AML-193 (cell line): ENCODE measurements around the gene RBPJL.

Source experiments
- DNase-seq, 2 experiments: peaks; one replicate each; lab custom pipeline; 2025; lab: John Stamatoyannopoulos, UW

RBPJL gene

GRCh38 chr20:45306431-45306982 is at the start of gene RBPJL:
RBPJL (plus strand) TSS chr20:45306840; CDS start chr20:45306923, 83 bp downstream.
- DNase-seq = no peak

GRCh38 chr20:45257161-45257560 is 49.5 kb upstream of the RBPJL start:
- DNase-seq = no peak

GRCh38 chr20:45257711-45258110 is 48.9 kb upstream of the RBPJL start:
- no peak for DNase-seq

- DNase-seq = no peak
Observed at GRCh38 chr20:45258259-45258658, 48.4 kb upstream of the RBPJL start.

GRCh38 chr20:45258664-45259063 is 48.0 kb upstream of the RBPJL start:
- DNase-seq = no peak

GRCh38 chr20:45263556-45264266 is 42.9 kb upstream of the RBPJL start:
- DNase-seq = no peak

- DNase-seq = no peak
Observed at GRCh38 chr20:45266977-45267376, 39.7 kb upstream of the RBPJL start.

- no peak for DNase-seq
Observed at GRCh38 chr20:45268531-45268930, 38.1 kb upstream of the RBPJL start.

- no peak for DNase-seq
Observed at GRCh38 chr20:45269056-45269455, 37.6 kb upstream of the RBPJL start.

- no peak for DNase-seq
Observed at GRCh38 chr20:45269754-45270270, 36.8 kb upstream of the RBPJL start.

GRCh38 chr20:45275338-45275737 is 31.3 kb upstream of the RBPJL start:
- no peak for DNase-seq

- DNase-seq = no peak
Observed at GRCh38 chr20:45279992-45280391, 26.6 kb upstream of the RBPJL start.

- DNase-seq = no peak
Observed at GRCh38 chr20:45282700-45283550, 23.7 kb upstream of the RBPJL start.

GRCh38 chr20:45283551-45284057 is 23.0 kb upstream of the RBPJL start:
- no peak for DNase-seq

GRCh38 chr20:45288376-45288775 is 18.3 kb upstream of the RBPJL start:
- no peak for DNase-seq

GRCh38 chr20:45288860-45289259 is 17.8 kb upstream of the RBPJL start:
- no peak for DNase-seq

- DNase-seq = no peak
Observed at GRCh38 chr20:45289942-45290676, 16.5 kb upstream of the RBPJL start.

GRCh38 chr20:45290677-45291355 is 15.8 kb upstream of the RBPJL start:
- peak; percentile 78 to 85 for DNase-seq

- DNase-seq = no peak
Observed at GRCh38 chr20:45291526-45291925, 15.1 kb upstream of the RBPJL start.

GRCh38 chr20:45292343-45292742 is 14.3 kb upstream of the RBPJL start:
- DNase-seq = no peak
